Mesenchymal stem cell (in vitro differentiated cells and primary cell): ENCODE results near the gene WDR18.
"Not testable (repeated sequence)": the region's sequence is repeated elsewhere in the genome, so short reads cannot be mapped to it uniquely, and the experiment has no call there.

Experiments used
- DNase-seq: peaks from one replicate; pipeline ENCODE4 v3.0.0-alpha.2; 2013
- H2AFZ ChIP-seq: one replicate; pipeline ENCODE4 v1.6.1; 2013; ENCODE audit warnings: low read depth, mild to moderate bottlenecking, control low read depth, inconsistent platforms, low read length, moderate library complexity
- H2AK5ac ChIP-seq: 2 replicates; pipeline ENCODE4 v1.6.1; 2013; ENCODE audit warnings: low read length, moderate library complexity, mild to moderate bottlenecking, inconsistent platforms; ENCODE audit not compliant: severe bottlenecking
- H2BK120ac ChIP-seq: one replicate; pipeline ENCODE4 v1.6.1; 2013; ENCODE audit warnings: low read depth, mild to moderate bottlenecking, inconsistent platforms, low read length, moderate library complexity
- H2BK12ac ChIP-seq, 2 experiments: one replicate each; pipeline ENCODE4 v1.6.1; 2013; ENCODE audit warnings: inconsistent platforms in 2 of 2, low read length in 2 of 2, mild to moderate bottlenecking in 2 of 2, moderate library complexity in 2 of 2, control low read depth in 1 of 2
- H2BK15ac ChIP-seq: one replicate; pipeline ENCODE4 v1.6.1; 2013; ENCODE audit warnings: mild to moderate bottlenecking, low read depth, inconsistent platforms; ENCODE audit not compliant: poor library complexity, severe bottlenecking
- H2BK5ac ChIP-seq: 2 replicates; pipeline ENCODE4 v1.6.1; 2013; ENCODE audit warnings: low read depth, mild to moderate bottlenecking, low read length, control low read depth, inconsistent platforms; ENCODE audit not compliant: poor library complexity, severe bottlenecking
- H3K14ac ChIP-seq, 2 experiments: one replicate each; pipeline ENCODE4 v1.6.1; 2013; ENCODE audit warnings: inconsistent platforms in 2 of 2, low read length in 2 of 2, control low read depth in 1 of 2, mild to moderate bottlenecking in 1 of 2, moderate library complexity in 1 of 2
- H3K18ac ChIP-seq, 2 experiments: one replicate each; pipeline ENCODE4 v1.6.1; 2013; ENCODE audit warnings: inconsistent platforms in 2 of 2, low read length in 2 of 2, control low read depth in 1 of 2, low read depth in 1 of 2, mild to moderate bottlenecking in 1 of 2
- H3K23ac ChIP-seq, 2 experiments: one replicate each; pipeline ENCODE4 v1.6.1; 2013; ENCODE audit warnings: inconsistent platforms in 2 of 2, low read length in 2 of 2, mild to moderate bottlenecking in 2 of 2, moderate library complexity in 2 of 2, control low read depth in 1 of 2
- H3K27ac ChIP-seq: 2 replicates; pipeline ENCODE4 v1.5.1; 2013; ENCODE audit warnings: mild to moderate bottlenecking, moderate library complexity, low read length, control low read depth, inconsistent platforms; ENCODE audit not compliant: poor library complexity, severe bottlenecking
- H3K27me3 ChIP-seq, 2 experiments: 2 replicates each; pipeline versions ENCODE4 v1.6.1 to v1.7.0; 2013; ENCODE audit warnings: low read length in 2 of 2, mild to moderate bottlenecking in 2 of 2, moderate library complexity in 2 of 2, control low read depth in 1 of 2, inconsistent platforms in 1 of 2; ENCODE audit not compliant: control insufficient read depth in 1 of 2, insufficient read depth in 1 of 2
- H3K36me3 ChIP-seq, 2 experiments: 2 replicates each; pipeline versions ENCODE4 v1.6.1 to v1.7.0; 2013; ENCODE audit warnings: low read length in 2 of 2, control low read depth in 1 of 2, inconsistent platforms in 1 of 2, low read depth in 1 of 2, mild to moderate bottlenecking in 1 of 2; ENCODE audit not compliant: insufficient read depth in 2 of 2, control insufficient read depth in 1 of 2
- H3K4ac ChIP-seq, 2 experiments: one replicate each; pipeline ENCODE4 v1.6.1; 2013; ENCODE audit warnings: inconsistent platforms in 2 of 2, low read length in 2 of 2, mild to moderate bottlenecking in 2 of 2, moderate library complexity in 2 of 2, control low read depth in 1 of 2, low read depth in 1 of 2
- H3K4me1 ChIP-seq: 2 replicates; pipeline ENCODE4 v1.6.1; 2013; ENCODE audit warnings: low read depth, low read length, control low read depth; ENCODE audit not compliant: control insufficient read depth, insufficient read depth
- H3K4me2 ChIP-seq: 2 replicates; pipeline ENCODE4 v1.6.1; 2013; ENCODE audit warnings: low read length, mild to moderate bottlenecking, inconsistent platforms; ENCODE audit not compliant: poor library complexity, severe bottlenecking
- H3K4me3 ChIP-seq, 2 experiments: 2 replicates each; pipeline versions ENCODE4 v1.5.1 to v1.7.0; 2013; ENCODE audit warnings: low read length in 2 of 2, mild to moderate bottlenecking in 2 of 2, control low read depth in 1 of 2, low read depth in 1 of 2; ENCODE audit not compliant: insufficient read depth in 1 of 2
- H3K79me1 ChIP-seq: replicated peaks from 2 replicates; pipeline ENCODE4 v1.6.1; 2013; ENCODE audit warnings: mild to moderate bottlenecking, control low read depth, low read length, inconsistent platforms; ENCODE audit not compliant: poor library complexity, severe bottlenecking
- H3K9ac ChIP-seq: 2 replicates; pipeline ENCODE4 v1.7.0; 2013; ENCODE audit warnings: mild to moderate bottlenecking, low read length, moderate library complexity
- H3K9me3 ChIP-seq: 2 replicates; pipeline ENCODE4 v1.7.0; 2013; ENCODE audit warnings: mild to moderate bottlenecking, low read length; ENCODE audit not compliant: control insufficient read depth
- H4K8ac ChIP-seq: one replicate; pipeline ENCODE4 v1.6.1; 2013; ENCODE audit warnings: inconsistent platforms, mild to moderate bottlenecking, low read length, moderate library complexity
- H4K91ac ChIP-seq: one replicate; pipeline ENCODE4 v1.6.1; 2013; ENCODE audit warnings: mild to moderate bottlenecking, low read length, inconsistent platforms
- WGBS: methylation state at CpG from one replicate; pipeline ENCODE4 v1.1.7; 2013; ENCODE audit warnings: mixed read lengths; 5-methylcytosine and 5-hydroxymethylcytosine counted together

Gene WDR18

DNA sequence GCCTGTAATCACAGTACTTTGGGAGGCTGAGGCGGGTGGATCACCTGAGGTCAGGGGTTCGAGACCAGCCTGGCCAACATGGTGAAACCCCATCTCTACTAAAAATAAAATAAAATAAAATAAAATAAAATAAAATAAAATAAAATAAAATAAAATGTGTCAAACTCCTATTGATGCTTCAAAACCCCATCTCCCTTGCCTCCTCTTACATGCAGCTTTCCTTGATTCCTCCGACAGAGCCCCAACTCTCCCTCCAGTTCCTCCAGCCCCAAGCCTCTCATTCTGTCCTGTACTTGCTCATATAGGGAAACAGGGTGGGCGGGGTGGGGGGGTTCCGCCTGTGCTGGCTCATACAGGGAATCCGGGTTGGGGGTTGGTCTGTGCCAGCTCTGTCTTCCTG lies 40.9 kb downstream of the WDR18 start:
- not testable (repeated sequence) for H2AK5ac ChIP-seq, H3K4me2 ChIP-seq, H3K9me3 ChIP-seq, H3K23ac ChIP-seq, H3K4me3 ChIP-seq, H3K9ac ChIP-seq, H2BK5ac ChIP-seq, H4K8ac ChIP-seq, H3K14ac ChIP-seq, DNase-seq, H2AFZ ChIP-seq, H3K27me3 ChIP-seq, H3K18ac ChIP-seq, H3K4ac ChIP-seq, H4K91ac ChIP-seq, H3K79me1 ChIP-seq, H2BK12ac ChIP-seq, H2BK15ac ChIP-seq
- WGBS = 88% methylated on average over 4 of the region's 6 CpGs
- H3K27ac ChIP-seq = peak overlapping the region; percentile 100
- H2BK120ac ChIP-seq = peak overlapping the region; percentile 15
- H3K36me3 ChIP-seq = peaks cover 4 to 13% of the 10 kb centered on the region in 2 experiments
- peaks cover 14% of the 10 kb centered on the region for H3K4me1 ChIP-seq

DNA sequence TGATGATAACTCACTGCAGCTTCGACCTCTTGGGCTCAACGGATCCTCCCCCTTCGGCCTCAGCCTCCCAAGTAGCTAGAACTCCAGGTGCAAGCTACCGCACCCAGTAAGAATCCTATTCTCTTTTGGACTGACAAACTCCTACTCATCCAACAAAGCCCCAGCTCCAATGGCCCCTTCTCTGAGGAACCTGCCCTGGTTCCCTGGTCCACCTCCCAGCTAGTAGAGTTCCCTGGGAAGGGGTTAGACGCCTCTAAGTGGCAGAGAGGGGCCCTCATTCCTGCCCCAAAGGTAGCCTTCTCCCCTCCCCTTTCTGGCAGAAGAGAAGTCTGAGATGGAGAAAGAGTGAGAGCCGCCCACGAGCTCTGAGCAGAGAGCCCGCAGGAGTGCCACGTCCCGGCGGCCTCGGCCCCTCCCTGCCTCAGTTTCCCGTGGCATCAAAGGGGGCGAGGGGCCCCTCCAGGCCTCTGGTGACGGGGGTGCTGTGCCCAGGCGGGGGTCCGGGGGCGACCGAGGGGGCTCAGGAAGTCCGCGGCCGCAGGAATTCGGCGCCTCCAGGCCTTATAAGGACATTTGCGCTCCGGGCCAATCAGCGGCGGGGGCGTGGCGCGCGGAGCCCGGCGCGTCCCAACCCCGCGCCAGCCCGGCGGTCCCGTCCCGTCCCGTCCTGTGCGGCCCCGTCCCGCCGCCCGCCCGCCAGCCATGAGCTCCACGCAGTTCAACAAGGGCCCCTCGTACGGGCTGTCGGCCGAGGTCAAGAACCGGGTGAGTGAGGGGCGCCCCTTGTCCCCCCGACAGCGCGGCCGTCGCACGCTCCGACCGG lies 42.0 kb downstream of the WDR18 start, which contains the start of gene CNN2:
TSS of gene CNN2 (plus strand) at position 649 of the 823 bp plus-strand sequence. CDS start at position 703, 54 bp downstream.
- peak within 1 kb of the TSS; percentile 96 to 97 for H3K18ac ChIP-seq
- WGBS = 1% methylated on average over 63 of the region's 63 CpGs
- peak within 1 kb of the TSS; percentile 94 to 97 for H3K4me3 ChIP-seq
- no peaks in the 10 kb centered on the region for H3K9me3 ChIP-seq
- H3K4me2 ChIP-seq = peak within 1 kb of the TSS; percentile 89
- H3K23ac ChIP-seq = peak within 1 kb of the TSS; percentile 93 to 99
- H3K9ac ChIP-seq = peak within 1 kb of the TSS; percentile 97
- peak; percentile 81 for DNase-seq
- H2BK120ac ChIP-seq = peak within 1 kb of the TSS; percentile 93
- H2BK12ac ChIP-seq = peak within 1 kb of the TSS; percentile 72 to 90
- H3K36me3 ChIP-seq = peaks cover 10 to 22% of the 10 kb centered on the region in 2 experiments
- H3K79me1 ChIP-seq = no peaks in the 10 kb centered on the region
- H4K91ac ChIP-seq = peak within 1 kb of the TSS; percentile 98
- H3K4ac ChIP-seq = peak within 1 kb of the TSS; percentile 97 to 99
- H2BK5ac ChIP-seq = peak within 1 kb of the TSS; percentile 100
- peak within 1 kb of the TSS; percentile 0 for H2AFZ ChIP-seq
- H3K27me3 ChIP-seq = no peaks in the 10 kb centered on the region
- peak within 1 kb of the TSS; percentile 100 for H3K27ac ChIP-seq
- peak within 1 kb of the TSS; percentile 95 to 97 for H3K14ac ChIP-seq
- peak within 1 kb of the TSS; percentile 100 for H2AK5ac ChIP-seq
- peaks cover 19% of the 10 kb centered on the region for H3K4me1 ChIP-seq
- peak within 1 kb of the TSS; percentile 98 for H2BK15ac ChIP-seq
- peak within 1 kb of the TSS; percentile 93 for H4K8ac ChIP-seq

DNA sequence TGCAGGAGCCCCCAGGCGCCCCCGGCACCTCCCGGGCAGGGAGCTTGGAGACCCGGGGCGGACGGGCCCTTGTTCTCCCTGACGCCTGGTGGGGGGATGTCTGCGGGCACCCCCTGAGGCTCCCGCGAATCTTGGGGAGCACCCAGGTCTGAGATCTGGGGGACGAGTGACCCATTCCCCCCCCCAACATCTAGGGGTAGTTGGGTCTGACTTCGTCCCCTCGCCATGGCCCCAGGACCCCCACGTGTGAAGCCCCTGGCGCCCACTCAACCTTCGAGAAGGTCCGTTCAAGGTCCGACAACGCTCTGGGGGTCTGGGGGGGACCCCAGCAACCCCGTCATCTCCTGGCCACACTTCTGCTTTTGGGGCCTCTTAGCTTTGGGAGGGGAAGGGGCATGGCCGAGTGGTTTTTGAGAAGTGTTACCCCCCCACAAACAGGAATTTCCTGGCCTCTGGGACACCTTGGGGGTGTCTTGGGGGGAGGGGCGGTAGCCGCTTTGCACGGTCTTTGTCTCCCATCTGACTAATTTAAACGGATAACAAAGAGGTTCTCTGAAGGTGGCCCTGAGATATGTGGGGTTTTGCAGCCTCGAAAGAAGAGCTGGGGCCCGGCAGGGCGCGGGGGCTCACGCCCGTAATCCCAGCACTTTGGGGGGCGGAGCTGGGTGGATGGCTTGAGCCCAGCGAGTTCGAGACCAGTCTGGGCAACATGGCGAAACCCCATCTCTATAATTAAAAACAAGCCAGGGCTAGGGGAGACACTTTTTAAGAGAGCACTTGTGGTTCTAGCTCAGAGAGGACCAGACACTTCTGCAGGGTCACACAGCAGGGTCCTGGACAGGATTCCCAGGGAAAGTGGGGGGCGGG lies 42.9 kb downstream of the WDR18 start:
- Histone ChIP-seq H4K8ac (peak overlapping the region; percentile 90), H3K79me1 (no peaks in the 10 kb centered on the region), H3K27me3 (no peaks in the 10 kb centered on the region), H2AFZ (no peak overlapping the region), H2BK12ac (peak overlapping the region in 1 of 2 experiments; percentile 98), H3K4me1 (peaks cover 19% of the 10 kb centered on the region), H3K18ac (peak overlapping the region; percentile 96 to 97), H3K14ac (peak overlapping the region; percentile 95 to 97), H2BK120ac (peak overlapping the region; percentile 93), H3K4ac (peak overlapping the region; percentile 97 to 99), H2AK5ac (peak overlapping the region; percentile 100), H4K91ac (peak overlapping the region; percentile 93), H3K36me3 (peaks cover 14 to 28% of the 10 kb centered on the region in 2 experiments), H3K9ac (peak overlapping the region; percentile 97), H3K4me3 (peak overlapping the region; percentile 94 to 97), H3K4me2 (peak overlapping the region; percentile 74), H3K9me3 (no peaks in the 10 kb centered on the region), H3K27ac (peak overlapping the region; percentile 99), H2BK5ac (peak overlapping the region; percentile 100), H3K23ac (peak overlapping the region; percentile 93 to 99), H2BK15ac (peak overlapping the region; percentile 98)
- DNase-seq = no peak
- 1% methylated on average over 33 of the region's 36 CpGs for WGBS
